Measurements from ENCODE around the gene VEPH1.

DNA sequence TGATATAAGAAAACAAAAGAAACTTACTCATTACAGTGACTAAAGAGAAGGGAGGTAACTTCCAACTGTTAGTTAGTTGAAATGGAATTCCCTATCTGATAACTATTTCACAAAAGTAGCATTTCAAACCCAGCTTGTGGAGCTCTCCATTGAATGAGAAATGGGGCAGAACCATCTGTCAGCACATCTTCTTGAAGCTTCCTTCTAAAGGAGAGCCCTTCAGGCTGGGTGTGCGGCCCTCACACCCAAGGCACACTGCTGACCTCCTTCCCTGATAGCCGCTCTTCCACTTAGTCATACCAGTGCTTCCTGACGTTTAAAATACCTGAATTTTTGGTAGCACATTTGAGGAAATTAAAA lies 28.1 kb upstream of the VEPH1 start:
- TF ChIP-seq CTCF (IDR thresholded peaks at IDR 0.05) (no peak), POLR2A (IDR thresholded peaks at IDR 0.05) (no peak)

All from body of pancreas (tissue), 4 donors.